ENCODE measurements around the gene KTN1.

KTN1 gene

GRCh38 chr14:55689981-55690871 lies 110.2 kb downstream of the KTN1 start:
- ATAC-seq = no peak
- TF ChIP-seq TCF4 (CRISPR knock-in tag; IDR thresholded peaks at IDR 0.05; ENCODE audit: borderline replicate concordance) (no peak), ZC3H10 (CRISPR knock-in tag; IDR thresholded peaks at IDR 0.05) (no peak), SNAI2 (CRISPR knock-in tag; IDR thresholded peaks at IDR 0.05) (no peak), BACH2 (CRISPR knock-in tag; IDR thresholded peaks at IDR 0.05; ENCODE audit: borderline replicate concordance) (no peak), ISL1 (CRISPR knock-in tag; IDR thresholded peaks at IDR 0.05) (no peak), ESRRG (CRISPR knock-in tag; IDR thresholded peaks at IDR 0.05) (no peak), PPARA (CRISPR knock-in tag; IDR thresholded peaks at IDR 0.05; ENCODE audit: borderline replicate concordance) (no peak), ZNF565 (CRISPR knock-in tag; conservative IDR thresholded peaks at IDR 0.05; ENCODE audit: low read depth) (no peak), CSRNP3 (CRISPR knock-in tag; IDR thresholded peaks at IDR 0.05) (no peak), ARNTL (CRISPR knock-in tag; IDR thresholded peaks at IDR 0.05; ENCODE audit: borderline replicate concordance, low read depth) (no peak), TOX (CRISPR knock-in tag; IDR thresholded peaks at IDR 0.05; ENCODE audit: borderline replicate concordance) (no peak)
- TF ChIP-seq, protein P1, sequence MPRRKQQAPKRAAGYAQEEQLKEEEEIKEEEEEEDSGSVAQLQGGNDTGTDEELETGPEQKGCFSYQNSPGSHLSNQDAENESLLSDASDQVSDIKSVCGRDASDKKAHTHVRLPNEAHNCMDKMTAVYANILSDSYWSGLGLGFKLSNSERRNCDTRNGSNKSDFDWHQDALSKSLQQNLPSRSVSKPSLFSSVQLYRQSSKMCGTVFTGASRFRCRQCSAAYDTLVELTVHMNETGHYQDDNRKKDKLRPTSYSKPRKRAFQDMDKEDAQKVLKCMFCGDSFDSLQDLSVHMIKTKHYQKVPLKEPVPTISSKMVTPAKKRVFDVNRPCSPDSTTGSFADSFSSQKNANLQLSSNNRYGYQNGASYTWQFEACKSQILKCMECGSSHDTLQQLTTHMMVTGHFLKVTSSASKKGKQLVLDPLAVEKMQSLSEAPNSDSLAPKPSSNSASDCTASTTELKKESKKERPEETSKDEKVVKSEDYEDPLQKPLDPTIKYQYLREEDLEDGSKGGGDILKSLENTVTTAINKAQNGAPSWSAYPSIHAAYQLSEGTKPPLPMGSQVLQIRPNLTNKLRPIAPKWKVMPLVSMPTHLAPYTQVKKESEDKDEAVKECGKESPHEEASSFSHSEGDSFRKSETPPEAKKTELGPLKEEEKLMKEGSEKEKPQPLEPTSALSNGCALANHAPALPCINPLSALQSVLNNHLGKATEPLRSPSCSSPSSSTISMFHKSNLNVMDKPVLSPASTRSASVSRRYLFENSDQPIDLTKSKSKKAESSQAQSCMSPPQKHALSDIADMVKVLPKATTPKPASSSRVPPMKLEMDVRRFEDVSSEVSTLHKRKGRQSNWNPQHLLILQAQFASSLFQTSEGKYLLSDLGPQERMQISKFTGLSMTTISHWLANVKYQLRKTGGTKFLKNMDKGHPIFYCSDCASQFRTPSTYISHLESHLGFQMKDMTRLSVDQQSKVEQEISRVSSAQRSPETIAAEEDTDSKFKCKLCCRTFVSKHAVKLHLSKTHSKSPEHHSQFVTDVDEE (CRISPR knock-in tag; IDR thresholded peaks at IDR 0.05) = no peak
- TF ChIP-seq, protein P2, sequence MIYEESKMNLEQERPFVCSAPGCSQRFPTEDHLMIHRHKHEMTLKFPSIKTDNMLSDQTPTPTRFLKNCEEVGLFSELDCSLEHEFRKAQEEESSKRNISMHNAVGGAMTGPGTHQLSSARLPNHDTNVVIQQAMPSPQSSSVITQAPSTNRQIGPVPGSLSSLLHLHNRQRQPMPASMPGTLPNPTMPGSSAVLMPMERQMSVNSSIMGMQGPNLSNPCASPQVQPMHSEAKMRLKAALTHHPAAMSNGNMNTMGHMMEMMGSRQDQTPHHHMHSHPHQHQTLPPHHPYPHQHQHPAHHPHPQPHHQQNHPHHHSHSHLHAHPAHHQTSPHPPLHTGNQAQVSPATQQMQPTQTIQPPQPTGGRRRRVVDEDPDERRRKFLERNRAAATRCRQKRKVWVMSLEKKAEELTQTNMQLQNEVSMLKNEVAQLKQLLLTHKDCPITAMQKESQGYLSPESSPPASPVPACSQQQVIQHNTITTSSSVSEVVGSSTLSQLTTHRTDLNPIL (CRISPR knock-in tag; IDR thresholded peaks at IDR 0.05; ENCODE audit: low read depth) = no peak

GRCh38 chr14:55691659-55692058 lies 111.7 kb downstream of the KTN1 start:
- TF ChIP-seq CSRNP3 (CRISPR knock-in tag; IDR thresholded peaks at IDR 0.05) = no peak
- no peak for TF ChIP-seq PATZ1 (CRISPR knock-in tag; IDR thresholded peaks at IDR 0.05; ENCODE audit: borderline replicate concordance)

GRCh38 chr14:55693904-55694303 lies 113.9 kb downstream of the KTN1 start:
- no peak for ATAC-seq
- TF ChIP-seq CSRNP3 (CRISPR knock-in tag; IDR thresholded peaks at IDR 0.05) (no peak), SNAI2 (CRISPR knock-in tag; IDR thresholded peaks at IDR 0.05) (no peak), PPARA (CRISPR knock-in tag; IDR thresholded peaks at IDR 0.05; ENCODE audit: borderline replicate concordance) (no peak), ESRRG (CRISPR knock-in tag; IDR thresholded peaks at IDR 0.05) (no peak), ISL1 (CRISPR knock-in tag; IDR thresholded peaks at IDR 0.05) (no peak), GLIS3 (CRISPR knock-in tag; IDR thresholded peaks at IDR 0.05) (no peak), TOX (CRISPR knock-in tag; IDR thresholded peaks at IDR 0.05; ENCODE audit: borderline replicate concordance) (no peak), ZFP30 (CRISPR knock-in tag; IDR thresholded peaks at IDR 0.05) (no peak), CSDC2 (CRISPR knock-in tag; IDR thresholded peaks at IDR 0.05) (no peak), ARNTL (CRISPR knock-in tag; IDR thresholded peaks at IDR 0.05; ENCODE audit: borderline replicate concordance, low read depth) (no peak), TCF4 (CRISPR knock-in tag; IDR thresholded peaks at IDR 0.05; ENCODE audit: borderline replicate concordance) (no peak), ZNF8 (CRISPR knock-in tag; IDR thresholded peaks at IDR 0.05) (no peak), ZFP3 (CRISPR knock-in tag; IDR thresholded peaks at IDR 0.05) (no peak)
- TF ChIP-seq, protein P2 (CRISPR knock-in tag; IDR thresholded peaks at IDR 0.05; ENCODE audit: low read depth) = no peak

More at GRCh38 chr14:55691659-55692058, 111.7 kb downstream of the KTN1 start:
- no peak for ATAC-seq
